Measurements from ENCODE around the gene TSPAN14.

Gene TSPAN14

GRCh38 chr10:80407812-80408241 is 46.3 kb upstream of the TSPAN14 start:
- DNase-seq (ENCODE audit: low read depth in 1 of 2, low spot score in 1 of 2): no peak
- no peak overlapping the region for H3K27ac ChIP-seq (replicated peaks)
- no peak overlapping the region; the same call in 1 of the 2 replicates for H3K4me3 ChIP-seq (replicated peaks; ENCODE audit: insufficient read depth, low read length)
- TF ChIP-seq, protein P1, sequence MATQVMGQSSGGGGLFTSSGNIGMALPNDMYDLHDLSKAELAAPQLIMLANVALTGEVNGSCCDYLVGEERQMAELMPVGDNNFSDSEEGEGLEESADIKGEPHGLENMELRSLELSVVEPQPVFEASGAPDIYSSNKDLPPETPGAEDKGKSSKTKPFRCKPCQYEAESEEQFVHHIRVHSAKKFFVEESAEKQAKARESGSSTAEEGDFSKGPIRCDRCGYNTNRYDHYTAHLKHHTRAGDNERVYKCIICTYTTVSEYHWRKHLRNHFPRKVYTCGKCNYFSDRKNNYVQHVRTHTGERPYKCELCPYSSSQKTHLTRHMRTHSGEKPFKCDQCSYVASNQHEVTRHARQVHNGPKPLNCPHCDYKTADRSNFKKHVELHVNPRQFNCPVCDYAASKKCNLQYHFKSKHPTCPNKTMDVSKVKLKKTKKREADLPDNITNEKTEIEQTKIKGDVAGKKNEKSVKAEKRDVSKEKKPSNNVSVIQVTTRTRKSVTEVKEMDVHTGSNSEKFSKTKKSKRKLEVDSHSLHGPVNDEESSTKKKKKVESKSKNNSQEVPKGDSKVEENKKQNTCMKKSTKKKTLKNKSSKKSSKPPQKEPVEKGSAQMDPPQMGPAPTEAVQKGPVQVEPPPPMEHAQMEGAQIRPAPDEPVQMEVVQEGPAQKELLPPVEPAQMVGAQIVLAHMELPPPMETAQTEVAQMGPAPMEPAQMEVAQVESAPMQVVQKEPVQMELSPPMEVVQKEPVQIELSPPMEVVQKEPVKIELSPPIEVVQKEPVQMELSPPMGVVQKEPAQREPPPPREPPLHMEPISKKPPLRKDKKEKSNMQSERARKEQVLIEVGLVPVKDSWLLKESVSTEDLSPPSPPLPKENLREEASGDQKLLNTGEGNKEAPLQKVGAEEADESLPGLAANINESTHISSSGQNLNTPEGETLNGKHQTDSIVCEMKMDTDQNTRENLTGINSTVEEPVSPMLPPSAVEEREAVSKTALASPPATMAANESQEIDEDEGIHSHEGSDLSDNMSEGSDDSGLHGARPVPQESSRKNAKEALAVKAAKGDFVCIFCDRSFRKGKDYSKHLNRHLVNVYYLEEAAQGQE (IDR thresholded peaks at IDR 0.05; ENCODE audit: insufficient replicate concordance, low read depth): no peak
- TF ChIP-seq SPI1 (IDR thresholded peaks at IDR 0.05; ENCODE audit: borderline replicate concordance, low read depth) (no peak), POLR2AphosphoS5 (IDR thresholded peaks at IDR 0.05; ENCODE audit: low read depth) (no peak), GABPA (IDR thresholded peaks at IDR 0.05; ENCODE audit: low read depth) (no peak)
- TF ChIP-seq, protein P2, sequence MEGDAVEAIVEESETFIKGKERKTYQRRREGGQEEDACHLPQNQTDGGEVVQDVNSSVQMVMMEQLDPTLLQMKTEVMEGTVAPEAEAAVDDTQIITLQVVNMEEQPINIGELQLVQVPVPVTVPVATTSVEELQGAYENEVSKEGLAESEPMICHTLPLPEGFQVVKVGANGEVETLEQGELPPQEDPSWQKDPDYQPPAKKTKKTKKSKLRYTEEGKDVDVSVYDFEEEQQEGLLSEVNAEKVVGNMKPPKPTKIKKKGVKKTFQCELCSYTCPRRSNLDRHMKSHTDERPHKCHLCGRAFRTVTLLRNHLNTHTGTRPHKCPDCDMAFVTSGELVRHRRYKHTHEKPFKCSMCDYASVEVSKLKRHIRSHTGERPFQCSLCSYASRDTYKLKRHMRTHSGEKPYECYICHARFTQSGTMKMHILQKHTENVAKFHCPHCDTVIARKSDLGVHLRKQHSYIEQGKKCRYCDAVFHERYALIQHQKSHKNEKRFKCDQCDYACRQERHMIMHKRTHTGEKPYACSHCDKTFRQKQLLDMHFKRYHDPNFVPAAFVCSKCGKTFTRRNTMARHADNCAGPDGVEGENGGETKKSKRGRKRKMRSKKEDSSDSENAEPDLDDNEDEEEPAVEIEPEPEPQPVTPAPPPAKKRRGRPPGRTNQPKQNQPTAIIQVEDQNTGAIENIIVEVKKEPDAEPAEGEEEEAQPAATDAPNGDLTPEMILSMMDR (IDR thresholded peaks at IDR 0.05; ENCODE audit: insufficient read depth, low read length): no peak
- peaks cover 29% of the 10 kb centered on the region for H3K27me3 ChIP-seq (ENCODE audit: insufficient read depth, poor library complexity, severe bottlenecking)

DNA sequence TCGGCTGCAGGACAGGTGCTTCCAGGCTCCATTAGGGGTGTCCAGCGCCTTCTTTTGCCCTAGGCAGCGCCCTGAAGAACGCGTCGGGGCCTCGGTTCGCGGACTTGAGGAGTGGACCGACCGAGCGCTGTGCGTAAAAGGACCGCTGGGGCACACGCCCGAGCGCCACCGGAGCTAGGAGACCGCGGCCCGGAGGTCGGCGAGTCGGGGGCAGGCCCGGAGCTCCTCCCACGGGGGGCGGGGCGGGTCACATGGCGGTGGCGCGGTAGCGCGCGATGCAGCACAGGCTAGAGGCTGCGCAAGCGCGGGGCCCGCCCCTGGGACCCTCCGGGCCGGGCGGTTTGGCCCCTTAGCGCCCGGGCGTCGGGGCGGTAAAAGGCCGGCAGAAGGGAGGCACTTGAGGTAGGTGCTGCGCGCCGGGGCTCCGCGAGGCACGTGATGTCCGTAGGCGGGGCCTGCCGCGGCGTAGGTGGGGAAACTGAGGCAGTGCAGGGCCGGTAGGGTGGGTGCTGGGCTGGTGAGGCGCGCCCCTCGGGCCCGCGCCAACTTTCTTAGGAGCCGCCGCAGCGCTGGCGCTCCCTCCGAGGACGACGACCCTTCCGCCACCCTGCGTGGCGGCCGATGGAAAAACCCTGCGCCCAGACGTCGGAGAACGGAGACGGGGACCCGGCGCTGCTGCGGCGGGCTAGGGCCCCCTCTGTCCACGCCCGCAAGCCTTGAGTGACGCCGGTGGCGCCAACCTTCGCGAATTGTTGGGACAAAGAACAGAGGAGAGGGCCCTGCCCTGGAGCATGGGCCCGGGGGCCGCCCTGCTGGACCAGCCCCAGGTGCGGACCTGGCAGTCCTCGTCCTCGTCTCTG is 45.6 kb upstream of the TSPAN14 start, which contains the start of gene PRXL2A:
Gene PRXL2A (plus strand): TSS at position 310 of the 860 bp plus-strand sequence. CDS start 11,917 bp downstream, outside the sequence.
- TF ChIP-seq, protein P2 (IDR thresholded peaks at IDR 0.05; ENCODE audit: insufficient read depth, low read length): no peak
- TF ChIP-seq POLR2AphosphoS5 (IDR thresholded peaks at IDR 0.05; ENCODE audit: low read depth) (no peak), GABPA (IDR thresholded peaks at IDR 0.05; ENCODE audit: low read depth) (no peak), SPI1 (IDR thresholded peaks at IDR 0.05; ENCODE audit: borderline replicate concordance, low read depth) (no peak)
- TF ChIP-seq, protein P1 (IDR thresholded peaks at IDR 0.05; ENCODE audit: insufficient replicate concordance, low read depth): no peak
- DNase-seq (ENCODE audit: low read depth in 1 of 2, low spot score in 1 of 2): no peak
- Histone ChIP-seq H3K27me3 (ENCODE audit: insufficient read depth, poor library complexity, severe bottlenecking) (peaks cover 29% of the 10 kb centered on the region), H3K4me3 (replicated peaks; ENCODE audit: insufficient read depth, low read length) (peak within 1 kb of the TSS; percentile 22), H3K27ac (replicated peaks) (no peak within 1 kb of the TSS)

DNA sequence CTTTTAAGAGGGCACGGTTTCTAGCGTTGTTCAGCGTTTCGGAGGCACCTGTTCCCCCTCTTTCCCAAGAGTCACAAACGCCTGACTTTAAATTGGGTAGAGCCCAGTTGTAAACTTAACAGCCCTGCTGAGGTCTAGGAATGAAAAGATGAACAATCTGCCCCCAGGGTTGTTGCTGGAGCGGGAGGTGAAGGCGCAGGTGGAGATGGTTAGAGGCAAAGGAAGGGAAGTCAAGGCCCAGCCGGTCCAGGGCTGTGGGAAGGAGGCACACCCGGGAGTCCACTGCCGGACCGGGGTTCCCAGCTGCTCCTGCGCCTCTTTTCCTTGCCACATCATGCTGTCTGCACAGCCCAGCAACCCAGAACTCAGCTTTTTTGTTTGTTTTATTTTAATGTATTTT is 45.0 kb upstream of the TSPAN14 start:
- Histone ChIP-seq H3K4me3 (replicated peaks; ENCODE audit: insufficient read depth, low read length) (no peak overlapping the region), H3K27me3 (ENCODE audit: insufficient read depth, poor library complexity, severe bottlenecking) (peaks cover 29% of the 10 kb centered on the region), H3K27ac (replicated peaks) (no peak overlapping the region)
- TF ChIP-seq SPI1 (IDR thresholded peaks at IDR 0.05; ENCODE audit: borderline replicate concordance, low read depth) (no peak), POLR2AphosphoS5 (IDR thresholded peaks at IDR 0.05; ENCODE audit: low read depth) (no peak)
- TF ChIP-seq, protein P1 (IDR thresholded peaks at IDR 0.05; ENCODE audit: insufficient replicate concordance, low read depth): no peak
- TF ChIP-seq, protein P2 (IDR thresholded peaks at IDR 0.05; ENCODE audit: insufficient read depth, low read length): no peak
- DNase-seq (ENCODE audit: low read depth in 1 of 2, low spot score in 1 of 2): no peak

Data from HL-60 (cell line).